ENCODE measurements around the gene PPFIA2.

DNA sequence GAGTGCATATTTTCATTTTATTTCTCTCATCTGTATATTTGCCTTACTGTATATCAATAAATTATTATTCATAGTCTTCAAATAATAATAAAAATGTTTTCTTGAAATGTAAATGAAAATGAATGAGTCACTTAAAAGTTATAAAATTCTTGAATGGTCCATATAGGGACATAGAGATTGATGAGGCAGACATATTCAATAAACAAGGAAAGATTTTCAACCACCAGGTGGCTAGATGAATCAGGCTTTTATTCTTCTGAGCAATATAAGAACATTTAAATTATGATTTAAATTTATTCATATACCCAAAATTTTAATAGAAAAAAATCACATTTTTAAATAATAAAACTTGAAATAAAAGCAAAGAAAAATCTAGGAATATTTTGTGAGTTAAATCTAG, 431.7 kb downstream of the PPFIA2 start:
- TF ChIP-seq, protein P1, sequence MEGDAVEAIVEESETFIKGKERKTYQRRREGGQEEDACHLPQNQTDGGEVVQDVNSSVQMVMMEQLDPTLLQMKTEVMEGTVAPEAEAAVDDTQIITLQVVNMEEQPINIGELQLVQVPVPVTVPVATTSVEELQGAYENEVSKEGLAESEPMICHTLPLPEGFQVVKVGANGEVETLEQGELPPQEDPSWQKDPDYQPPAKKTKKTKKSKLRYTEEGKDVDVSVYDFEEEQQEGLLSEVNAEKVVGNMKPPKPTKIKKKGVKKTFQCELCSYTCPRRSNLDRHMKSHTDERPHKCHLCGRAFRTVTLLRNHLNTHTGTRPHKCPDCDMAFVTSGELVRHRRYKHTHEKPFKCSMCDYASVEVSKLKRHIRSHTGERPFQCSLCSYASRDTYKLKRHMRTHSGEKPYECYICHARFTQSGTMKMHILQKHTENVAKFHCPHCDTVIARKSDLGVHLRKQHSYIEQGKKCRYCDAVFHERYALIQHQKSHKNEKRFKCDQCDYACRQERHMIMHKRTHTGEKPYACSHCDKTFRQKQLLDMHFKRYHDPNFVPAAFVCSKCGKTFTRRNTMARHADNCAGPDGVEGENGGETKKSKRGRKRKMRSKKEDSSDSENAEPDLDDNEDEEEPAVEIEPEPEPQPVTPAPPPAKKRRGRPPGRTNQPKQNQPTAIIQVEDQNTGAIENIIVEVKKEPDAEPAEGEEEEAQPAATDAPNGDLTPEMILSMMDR (IDR thresholded peaks at IDR 0.05), result no peak
- TF ChIP-seq POLR2A (IDR thresholded peaks at IDR 0.05), result no peak
